SK-N-SH (cell line): ENCODE results near the gene TMEM212. TPM values are rescaled to one million over a fixed set of nuclear protein-coding genes. Genes with fewer than 3 reads are reported as not detected.

ENCODE experiments used
- CTCF ChIA-PET: fragments of 300-600, 350-600 bp; formaldehyde crosslinking; extraction: SDS; loops from one replicate; lab custom pipeline; 2021; lab: Yijun Ruan, JAX
- POLR2A ChIA-PET: fragments of 350-600 bp; sonication (Branson Sonifier 250); formaldehyde crosslinking; extraction: SDS; loops from one replicate; lab custom pipeline; 2020; ENCODE audit warnings: antibody characterized with exemption, inconsistent platforms; lab: Yijun Ruan, JAX
- DNase-seq: peaks from one replicate; pipeline ENCODE4 v3.0.0; 2012
- H2AFZ ChIP-seq: fragments of 200-600 bp; sonication (generic); 2 replicates; pipeline ENCODE4 v1.8.1; 2016; ENCODE audit warnings: antibody characterized with exemption, mild to moderate bottlenecking, low read depth
- H3F3A ChIP-seq: fragments of 200-600 bp; sonication (generic); replicated peaks from 2 replicates; pipeline ENCODE3; 2016; ENCODE audit warnings: antibody characterized with exemption, mild to moderate bottlenecking; ENCODE audit not compliant: insufficient read depth
- H3K27ac ChIP-seq, 2 experiments: fragments of 200-500 bp in 1 of 2; fragments of 200-600 bp in 1 of 2; sonication (Bioruptor generic) in 1 of 2; sonication (generic), shearing (Covaris generic) in 1 of 2; 2 replicates each; pipeline versions ENCODE4 v1.5.1 to v1.6.1; 2014 to 2016; ENCODE audit warnings: low read depth in 2 of 2, inconsistent platforms in 1 of 2, low read length in 1 of 2, mild to moderate bottlenecking in 1 of 2, mixed read lengths in 1 of 2
- H3K27me3 ChIP-seq: fragments of 200-600 bp; sonication (generic), shearing (Covaris generic); 2 replicates; pipeline ENCODE4 v1.6.1; 2016; ENCODE audit warnings: mixed run types; ENCODE audit not compliant: insufficient read depth
- H3K36me3 ChIP-seq, 2 experiments: fragments of 200-500 bp in 1 of 2; fragments of 200-600 bp in 1 of 2; sonication (Bioruptor generic) in 1 of 2; sonication (generic) in 1 of 2; replicated peaks in 1 of 2; 2 replicates each; pipeline versions ENCODE3 to v1.5.1; 2014 to 2016; ENCODE audit warnings: low read length in 1 of 2, mild to moderate bottlenecking in 1 of 2; ENCODE audit not compliant: insufficient read depth in 2 of 2, control insufficient read depth in 1 of 2
- H3K4me1 ChIP-seq, 2 experiments: fragments of 200-500 bp in 1 of 2; fragments of 200-600 bp in 1 of 2; sonication (Bioruptor generic) in 1 of 2; sonication (generic), shearing (Covaris generic) in 1 of 2; 2 replicates each; pipeline versions ENCODE4 v1.5.1 to v1.6.1; 2014 to 2016; ENCODE audit warnings: low read depth in 1 of 2, low read length in 1 of 2, mixed run types in 1 of 2; ENCODE audit not compliant: insufficient read depth in 2 of 2, control insufficient read depth in 1 of 2
- H3K4me2 ChIP-seq: fragments of 200-600 bp; sonication (generic), shearing (Covaris generic); 2 replicates; pipeline ENCODE4 v1.6.1; 2017; ENCODE audit warnings: mixed run types
- H3K4me3 ChIP-seq, 2 experiments: fragments of 200-500 bp in 1 of 2; fragments of 200-600 bp in 1 of 2; sonication (Bioruptor generic) in 1 of 2; sonication (generic), shearing (Covaris generic) in 1 of 2; 2 replicates each; pipeline versions ENCODE4 v1.5.1 to v1.8.1; 2014 to 2016; ENCODE audit warnings: low read depth in 2 of 2, inconsistent platforms in 1 of 2, low read length in 1 of 2, mild to moderate bottlenecking in 1 of 2, mixed read lengths in 1 of 2, moderate library complexity in 1 of 2
- H3K79me2 ChIP-seq: fragments of 200-600 bp; sonication (generic); 2 replicates; pipeline ENCODE4 v1.8.1; 2017; ENCODE audit warnings: mild to moderate bottlenecking; ENCODE audit not compliant: insufficient read depth
- H3K9ac ChIP-seq: fragments of 200-600 bp; sonication (generic); 2 replicates; pipeline ENCODE4 v1.6.1; 2017; ENCODE audit warnings: mixed run types
- H3K9me2 ChIP-seq: fragments of 200-600 bp; sonication (generic); 2 replicates; pipeline ENCODE4 v1.6.1; 2017; ENCODE audit warnings: mixed run types
- H3K9me3 ChIP-seq: fragments of 200-600 bp; sonication (generic); 2 replicates; pipeline ENCODE4 v1.6.1; 2017; ENCODE audit warnings: mixed run types, mild to moderate bottlenecking, moderate library complexity
- H4K20me1 ChIP-seq: fragments of 200-600 bp; sonication (generic); 2 replicates; pipeline ENCODE4 v1.6.1; 2017; ENCODE audit warnings: mild to moderate bottlenecking, mixed run types; ENCODE audit not compliant: insufficient read depth
- CHD2 ChIP-seq: fragments of 150-350 bp; IDR thresholded peaks from 2 replicates; pipeline ENCODE4 v1.6.1; 2018; ENCODE audit warnings: low read length; ENCODE audit not compliant: partially characterized antibody
- GABPA ChIP-seq: IDR thresholded peaks from 2 replicates; pipeline ENCODE4 v1.4.0; 2012; ENCODE audit warnings: low read depth, mild to moderate bottlenecking
- NRF1 ChIP-seq: IDR thresholded peaks from 2 replicates; pipeline ENCODE4 v1.6.1; 2012; ENCODE audit warnings: low read depth, mild to moderate bottlenecking, low read length
- POLR2AphosphoS5 ChIP-seq: IDR thresholded peaks from 2 replicates; pipeline ENCODE4 v1.6.1; 2012; ENCODE audit warnings: low read depth, low read length
- RAD21 ChIP-seq: IDR thresholded peaks from 2 replicates; pipeline ENCODE4 v1.6.1; 2012; ENCODE audit warnings: mild to moderate bottlenecking, low read length
- RCOR1 ChIP-seq: fragments of 150-350 bp; IDR thresholded peaks from 2 replicates; pipeline ENCODE4 v1.6.1; 2017; ENCODE audit warnings: antibody characterized with exemption, low read length
- RFX5 ChIP-seq: IDR thresholded peaks from 2 replicates; pipeline ENCODE4 v1.6.1; 2012; ENCODE audit warnings: mild to moderate bottlenecking, improper control_type of control experiment, low read length
- SIN3A ChIP-seq: IDR thresholded peaks from 2 replicates; pipeline ENCODE4 v1.6.1; 2012; ENCODE audit warnings: low read depth, mild to moderate bottlenecking, low read length, moderate library complexity, borderline replicate concordance
- USF1 ChIP-seq: IDR thresholded peaks from 2 replicates; pipeline ENCODE4 v1.4.0; 2012; ENCODE audit warnings: low read depth, borderline replicate concordance
- WGBS: methylation state at CpG from one replicate; pipeline ENCODE4 v1.1.6; 2017; ENCODE audit warnings: low lambda C conversion rate; 5-methylcytosine and 5-hydroxymethylcytosine counted together
- polyA plus RNA-seq, 3 experiments: library from polyadenylated mRNA; depleted of rRNA; stranded (reverse); fragments of >200 nt; gene quantifications; 2 replicates each; pipeline ENCODE4 v1.2.3, GENCODE V29; 2012
- TF ChIP-seq, protein P1 (sequence below): IDR thresholded peaks from 2 replicates; pipeline ENCODE4; 2012

TMEM212 gene
- polyA plus RNA-seq, 1 of the 3 experiments (the other 2 are of a cell fraction), result not detected

DNA sequence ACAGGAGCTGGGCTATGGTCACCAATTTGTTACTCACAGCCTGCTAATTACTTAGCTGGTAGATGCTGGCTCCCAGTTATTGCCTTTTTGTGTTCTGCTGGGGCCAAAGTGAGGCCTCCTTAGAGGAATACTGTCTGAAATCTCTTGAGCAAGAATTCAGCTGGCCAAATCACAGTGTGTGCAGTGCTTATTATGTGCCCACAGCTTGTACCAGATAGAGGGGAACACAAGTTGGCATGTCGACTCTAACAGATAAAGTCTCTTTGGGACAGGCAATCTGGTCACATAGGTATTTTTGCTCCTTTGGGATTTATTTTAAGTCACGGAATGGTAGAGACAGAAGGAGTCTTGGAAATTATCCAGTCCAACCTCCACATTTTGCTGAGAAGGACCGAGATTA is 6.3 kb upstream of the TMEM212 start:
- no peaks in the 10 kb centered on the region for H3K27me3 ChIP-seq
- H3K9me2 ChIP-seq, result no peaks in the 10 kb centered on the region
- H3K79me2 ChIP-seq, result no peaks in the 10 kb centered on the region
- H3K4me1 ChIP-seq, result peaks cover 0 to 4% of the 10 kb centered on the region in 2 experiments; a peak in 2 of 4 replicates
- ChIA-PET POLR2A (no interaction called here), CTCF (interaction anchor here (1.2 kb wide), 1 partner anchor 30 kb away, joined by 3 read pairs; no protein-coding TSS in a partner anchor)
- TF ChIP-seq CHD2, result no peak
- no peak for TF ChIP-seq RAD21
- TF ChIP-seq POLR2AphosphoS5, result no peak
- TF ChIP-seq RCOR1, result no peak
- TF ChIP-seq, protein P1, sequence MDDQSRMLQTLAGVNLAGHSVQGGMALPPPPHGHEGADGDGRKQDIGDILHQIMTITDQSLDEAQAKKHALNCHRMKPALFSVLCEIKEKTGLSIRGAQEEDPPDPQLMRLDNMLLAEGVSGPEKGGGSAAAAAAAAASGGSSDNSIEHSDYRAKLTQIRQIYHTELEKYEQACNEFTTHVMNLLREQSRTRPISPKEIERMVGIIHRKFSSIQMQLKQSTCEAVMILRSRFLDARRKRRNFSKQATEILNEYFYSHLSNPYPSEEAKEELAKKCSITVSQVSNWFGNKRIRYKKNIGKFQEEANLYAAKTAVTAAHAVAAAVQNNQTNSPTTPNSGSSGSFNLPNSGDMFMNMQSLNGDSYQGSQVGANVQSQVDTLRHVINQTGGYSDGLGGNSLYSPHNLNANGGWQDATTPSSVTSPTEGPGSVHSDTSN, result no peak
- TF ChIP-seq GABPA, result no peak
- no peak for TF ChIP-seq SIN3A
- no peak for DNase-seq
- no peaks in the 10 kb centered on the region for H4K20me1 ChIP-seq
- no peak overlapping the region for H3K4me2 ChIP-seq
- no peak overlapping the region for H2AFZ ChIP-seq
- no peak overlapping the region for H3K27ac ChIP-seq
- H3K9me3 ChIP-seq, result no peaks in the 10 kb centered on the region
- WGBS, result 96% methylated on average over 3 of the region's 3 CpGs
- no peak overlapping the region for H3K9ac ChIP-seq
- H3F3A ChIP-seq, result peaks cover 9% of the 10 kb centered on the region
- H3K4me3 ChIP-seq, result no peak overlapping the region
- no peaks in the 10 kb centered on the region for H3K36me3 ChIP-seq

- no peaks in the 10 kb centered on the region for H3K79me2 ChIP-seq
- DNase-seq, result no peak
- H3K4me1 ChIP-seq, result peaks cover 0 to 4% of the 10 kb centered on the region in 2 experiments; a peak in 2 of 4 replicates
- no peak overlapping the region for H3K4me3 ChIP-seq
- no peaks in the 10 kb centered on the region for H4K20me1 ChIP-seq
- H3K36me3 ChIP-seq, result no peaks in the 10 kb centered on the region
- H2AFZ ChIP-seq, result no peak overlapping the region
- no peaks in the 10 kb centered on the region for H3K9me2 ChIP-seq
- no peak overlapping the region for H3K4me2 ChIP-seq
- CTCF ChIA-PET, result interaction anchor here (1.2 kb wide), 1 partner anchor 31 kb away, joined by 3 read pairs; no protein-coding TSS in a partner anchor
- TF ChIP-seq USF1 (no peak), NRF1 (no peak), RFX5 (no peak)
- TF ChIP-seq, protein P1, result no peak
- no peaks in the 10 kb centered on the region for H3K27me3 ChIP-seq
- peaks cover 9% of the 10 kb centered on the region for H3F3A ChIP-seq
- POLR2A ChIA-PET, result interaction anchor here (0.6 kb wide), 1 partner anchor 886 kb away, joined by 3 read pairs; no protein-coding TSS in a partner anchor
- no peaks in the 10 kb centered on the region for H3K9me3 ChIP-seq
- no peak overlapping the region for H3K9ac ChIP-seq
- no peak overlapping the region for H3K27ac ChIP-seq
Observed at GRCh38 chr3:171837698-171838097, 5.5 kb upstream of the TMEM212 start.
